Peyer's patch (tissue), 4 donors: ENCODE data around the gene OBSL1.

Source experiments
- CTCF ChIP-seq, 6 experiments: fragments of 450-650 bp in 4 of 6; fragments of 200-600 bp in 2 of 6; sonication (generic) in 1 of 6; IDR thresholded peaks; one replicate each; pipeline ENCODE4 v1.5.1; 2017 to 2019; ENCODE audit warnings: antibody characterized with exemption in 6 of 6, mild to moderate bottlenecking in 3 of 6, moderate library complexity in 1 of 6
- POLR2A ChIP-seq, 2 donors: fragments of 450-650 bp; IDR thresholded peaks; one replicate each; pipeline ENCODE4 v1.5.1; 2017; ENCODE audit warnings: antibody characterized with exemption in 2 of 2, mild to moderate bottlenecking in 2 of 2, moderate library complexity in 2 of 2

- no peak for TF ChIP-seq CTCF (IDR thresholded peaks at IDR 0.05)
- TF ChIP-seq POLR2A (IDR thresholded peaks at IDR 0.05): no peak
Measured at GRCh38 chr2:219561179-219562048, 9.9 kb downstream of the OBSL1 start.
